ENCODE measurements around the gene ZNF226.
"Not testable (repeated sequence)": the region's sequence is repeated elsewhere in the genome, so short reads cannot be mapped to it uniquely, and the experiment has no call there.

The ZNF226 gene

GRCh38 chr19:44212866-44213346 is 48.0 kb downstream of the ZNF226 start:
- DNase-seq: peak; percentile 37

- DNase-seq: not testable (repeated sequence)
Measured at GRCh38 chr19:44219926-44220325, 55.0 kb downstream of the ZNF226 start.

- not testable (repeated sequence) for DNase-seq
Measured at GRCh38 chr19:44220761-44221160, 55.9 kb downstream of the ZNF226 start.

GRCh38 chr19:44221291-44221690 is 56.4 kb downstream of the ZNF226 start:
- DNase-seq: not testable (repeated sequence)

Measured in NCI-H2227 treated with DMSO at 0.1 percent for 48 hours (cell line).